Measurements from ENCODE around the gene ITPK1. TPM values are rescaled to one million over a fixed set of nuclear protein-coding genes. Genes with fewer than 3 reads are reported as not detected.

The ITPK1 gene
- total RNA-seq, 2 experiments from 2014 or later: 78.5 to 83.5 TPM

- POLR2A ChIA-PET: no interaction called here
- H3K36me3 Mint-ChIP-seq (ENCODE audit: low read depth): peaks cover 18% of the 10 kb centered on the region
- H3K9me3 Mint-ChIP-seq: no peaks in the 10 kb centered on the region
- ATAC-seq: no peak
- intact Hi-C loops (cut with micrococcal nuclease): no loop called here
- H3K4me3 Mint-ChIP-seq: no peak overlapping the region
- CTCF ChIA-PET: interaction anchor here (0.7 to 2.8 kb wide), 2 partner anchors 163 to 188 kb away, joined by 3 to 27 read pairs; no protein-coding TSS in a partner anchor
- TF ChIP-seq CTCF (IDR thresholded peaks at IDR 0.05): no peak
- peaks cover 5% of the 10 kb centered on the region for H3K4me1 Mint-ChIP-seq (ENCODE audit: low read depth)
- no peak for DNase-seq
- no peak overlapping the region for H3K27ac Mint-ChIP-seq
- no peaks in the 10 kb centered on the region for H3K27me3 Mint-ChIP-seq
These were observed 165.6 kb downstream of the ITPK1 start for GRCh38 chr14:92950193-92950540.

GRCh38 chr14:92949496-92950192 is 166.1 kb downstream of the ITPK1 start:
- intact Hi-C loops (cut with micrococcal nuclease): no loop called here
- peaks cover 18% of the 10 kb centered on the region for H3K36me3 Mint-ChIP-seq (ENCODE audit: low read depth)

GRCh38 chr14:92948647-92949046 is 167.1 kb downstream of the ITPK1 start:
- H3K27ac Mint-ChIP-seq: no peak overlapping the region
- H3K4me1 Mint-ChIP-seq (ENCODE audit: low read depth): peaks cover 5% of the 10 kb centered on the region
- ATAC-seq (no peak), DNase-seq (no peak)
- ChIA-PET POLR2A (no interaction called here), CTCF (no interaction called here)
- peaks cover 18% of the 10 kb centered on the region for H3K36me3 Mint-ChIP-seq (ENCODE audit: low read depth)
- no peak for TF ChIP-seq CTCF (IDR thresholded peaks at IDR 0.05)
- no peak overlapping the region for H3K4me3 Mint-ChIP-seq
- intact Hi-C loops (cut with micrococcal nuclease): no loop called here
- H3K27me3 Mint-ChIP-seq: no peaks in the 10 kb centered on the region
- no peaks in the 10 kb centered on the region for H3K9me3 Mint-ChIP-seq

More at GRCh38 chr14:92949496-92950192, 166.1 kb downstream of the ITPK1 start:
- CTCF ChIA-PET: no interaction called here
- ATAC-seq: no peak
- no peak for DNase-seq
- Mint-ChIP-seq H3K9me3 (no peaks in the 10 kb centered on the region), H3K27ac (no peak overlapping the region), H3K27me3 (no peaks in the 10 kb centered on the region), H3K4me3 (no peak overlapping the region), H3K4me1 (ENCODE audit: low read depth) (peaks cover 5% of the 10 kb centered on the region)
- no peak for TF ChIP-seq CTCF (IDR thresholded peaks at IDR 0.05)
- POLR2A ChIA-PET: no interaction called here

- intact Hi-C loops (cut with micrococcal nuclease): no loop called here
- ChIA-PET CTCF (interaction anchor here (1.0 to 2.7 kb wide), 3 partner anchors 166 to 191 kb away, joined by 3 to 8 read pairs (median 3); no protein-coding TSS in a partner anchor), POLR2A (no interaction called here)
- no peak overlapping the region for H3K27ac Mint-ChIP-seq
- TF ChIP-seq CTCF (IDR thresholded peaks at IDR 0.05): no peak
- H3K4me1 Mint-ChIP-seq (ENCODE audit: low read depth): peaks cover 2% of the 10 kb centered on the region
- DNase-seq: no peak
- H3K27me3 Mint-ChIP-seq: no peaks in the 10 kb centered on the region
- H3K9me3 Mint-ChIP-seq: no peaks in the 10 kb centered on the region
- H3K36me3 Mint-ChIP-seq (ENCODE audit: low read depth): peaks cover 17% of the 10 kb centered on the region
- H3K4me3 Mint-ChIP-seq: no peak overlapping the region
- no peak for ATAC-seq
These were observed 168.7 kb downstream of the ITPK1 start for GRCh38 chr14:92946847-92947545.
